HTERT RPE-1 (cell line): Measurements from ENCODE around the gene NKD2.
"Not testable (repeated sequence)": the region's sequence is repeated elsewhere in the genome, so short reads cannot be mapped to it uniquely, and the experiment has no call there.

Experiments used
- in situ Hi-C: fragments of 300-500 bp; cut with MboI; formaldehyde crosslinking; loops from 4 replicates; pipeline ENCODE4 v1.14.3; 2020; ENCODE audit warnings: low sequenced_read_pairs

NKD2 gene

DNA sequence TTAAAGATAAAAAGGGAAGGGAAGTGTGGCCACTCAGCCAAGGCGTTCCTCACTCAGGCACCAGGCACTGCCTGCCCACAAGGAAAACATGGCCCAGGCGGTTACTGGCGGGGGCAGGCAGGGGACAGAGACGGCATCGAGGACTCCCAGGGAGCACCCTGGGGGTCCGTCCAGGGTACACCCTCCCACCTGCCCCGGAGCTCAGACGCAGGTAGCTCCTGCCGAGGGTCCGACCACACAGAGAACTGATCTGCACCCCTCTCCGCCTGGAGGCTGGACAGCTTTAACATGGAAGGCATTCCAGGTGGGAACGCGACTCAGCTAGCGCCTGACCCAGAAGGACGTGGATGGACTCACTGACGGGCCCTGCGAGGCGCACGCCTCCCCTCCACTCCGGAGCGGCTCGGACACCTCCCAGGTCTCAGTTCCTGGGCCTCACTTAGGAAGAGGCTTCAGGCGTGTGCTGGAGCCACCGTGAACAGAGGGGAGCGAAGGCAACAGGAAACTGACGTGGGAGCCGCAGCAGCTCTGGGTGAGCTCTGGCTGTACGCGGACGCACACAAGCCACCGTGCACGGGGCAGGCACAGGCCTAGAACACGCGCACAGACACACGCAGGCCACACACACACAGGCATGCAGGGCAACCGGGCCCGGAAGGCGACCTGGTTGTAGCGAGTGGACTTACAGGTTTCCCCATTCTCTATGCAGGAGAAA lies 47.5 kb downstream of the NKD2 start:
- in situ Hi-C loops: no loop called here

DNA sequence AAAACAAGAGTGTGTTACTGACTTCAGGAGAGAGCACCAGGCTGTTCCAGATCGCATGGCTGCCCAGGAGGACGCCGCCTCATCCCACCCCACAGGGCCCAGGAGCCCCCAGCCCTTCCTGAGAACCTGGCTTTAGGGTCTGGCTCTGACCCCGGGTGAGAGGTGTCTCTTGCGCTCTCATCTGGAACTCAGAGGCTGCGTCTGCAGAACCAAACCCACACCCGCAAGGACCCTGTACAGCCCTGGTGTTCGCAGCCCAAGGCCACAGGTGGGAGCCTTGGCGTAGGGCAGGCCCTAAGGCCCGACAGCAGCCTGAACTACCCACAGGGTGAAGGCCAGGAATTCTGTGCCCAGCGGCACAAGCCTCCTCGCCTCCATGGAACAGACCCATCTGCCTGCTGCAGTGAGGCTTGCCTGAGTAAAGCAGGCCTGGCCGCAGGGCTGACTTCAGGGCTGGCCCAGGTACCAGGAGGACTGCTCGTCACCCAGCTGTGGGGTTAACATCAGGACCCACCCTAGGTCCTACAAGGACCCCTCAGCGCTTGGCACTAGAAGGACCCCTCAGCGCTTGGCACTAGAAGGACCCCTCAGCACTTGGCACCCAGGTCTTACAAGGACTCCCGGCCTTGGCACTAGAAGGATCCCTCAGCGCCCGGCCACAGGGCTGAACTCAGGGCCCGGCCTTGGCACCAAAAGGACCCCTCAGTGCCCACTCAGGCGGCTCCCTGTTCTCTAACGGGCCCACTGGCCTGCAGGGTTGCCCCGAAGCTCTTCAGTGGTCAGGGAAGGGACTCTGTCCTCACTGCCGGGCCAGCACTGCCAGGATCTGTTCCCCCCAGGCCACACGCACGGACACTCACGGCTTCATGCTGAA lies 48.2 kb downstream of the NKD2 start:
- in situ Hi-C loops: no loop called here

DNA sequence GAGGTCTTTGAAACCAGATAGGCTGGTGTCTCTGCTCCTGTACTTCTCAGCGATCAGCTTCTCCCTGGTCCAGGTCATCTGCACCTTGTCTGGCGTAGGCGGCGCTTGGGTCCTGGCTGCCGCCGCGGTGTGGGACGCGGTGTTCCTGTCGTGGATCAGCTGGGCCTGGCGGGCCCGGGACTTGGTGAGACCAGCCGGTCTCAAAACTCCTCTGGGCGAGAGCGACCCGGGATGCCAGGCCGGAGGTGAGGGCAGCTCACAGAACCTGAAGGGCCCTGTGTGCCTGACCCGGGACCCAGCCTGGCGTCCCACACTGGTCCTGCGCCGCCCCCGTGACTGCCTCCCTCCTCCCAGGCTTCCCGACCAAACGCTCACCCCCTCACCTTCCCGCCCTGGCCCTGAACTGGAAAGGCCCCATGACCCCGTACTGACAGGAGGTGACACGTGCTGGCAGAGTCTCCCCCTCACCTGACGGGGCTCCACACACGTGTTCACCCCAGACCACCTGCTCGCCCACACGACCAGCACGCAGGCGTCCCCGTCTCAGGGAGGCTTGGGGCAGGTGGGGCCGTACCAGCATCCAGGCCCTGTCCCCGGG lies 49.0 kb downstream of the NKD2 start:
- in situ Hi-C loops: no loop called here

DNA sequence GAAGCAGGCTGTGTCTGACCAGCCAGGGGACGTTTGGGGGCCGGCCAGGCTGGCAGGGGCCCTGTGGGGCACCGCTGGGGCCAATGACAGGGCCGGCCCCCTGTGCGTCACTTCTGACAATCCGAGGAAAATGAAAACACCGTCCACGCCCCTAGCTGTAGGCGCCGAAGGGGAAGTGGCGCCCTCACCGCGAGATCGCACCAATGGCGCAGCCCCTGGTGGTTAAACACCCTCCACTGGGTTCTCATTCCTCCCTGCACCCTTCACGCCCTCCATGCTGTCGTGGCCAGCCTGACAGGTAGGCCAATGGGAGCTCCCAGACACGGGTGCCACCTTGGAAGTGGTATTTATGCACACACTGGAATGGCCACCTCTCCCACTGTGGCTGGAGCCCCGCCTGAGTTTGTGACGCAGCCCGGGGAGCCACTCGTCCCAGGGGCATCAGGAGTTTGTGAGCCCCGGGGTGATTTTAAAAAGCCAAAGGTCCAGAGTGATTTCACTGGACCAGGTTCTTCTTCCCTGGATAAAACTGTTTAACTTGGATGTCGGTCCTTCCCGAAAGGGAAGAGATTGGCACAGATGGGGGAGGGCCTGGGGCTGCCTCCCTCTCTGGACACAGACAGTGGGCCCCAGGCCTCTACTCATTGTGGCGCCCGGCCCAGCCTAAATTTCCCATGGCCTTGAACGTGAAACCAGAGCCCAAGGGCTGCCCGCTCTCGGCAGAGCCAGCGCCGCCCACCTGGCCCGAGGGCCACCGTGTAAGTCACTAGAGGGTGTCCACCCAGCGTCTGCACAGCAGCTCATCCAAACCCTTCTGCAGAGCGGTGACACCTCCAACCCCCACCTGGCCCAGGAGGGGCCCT lies 49.7 kb downstream of the NKD2 start:
- in situ Hi-C loops: no loop called here

DNA sequence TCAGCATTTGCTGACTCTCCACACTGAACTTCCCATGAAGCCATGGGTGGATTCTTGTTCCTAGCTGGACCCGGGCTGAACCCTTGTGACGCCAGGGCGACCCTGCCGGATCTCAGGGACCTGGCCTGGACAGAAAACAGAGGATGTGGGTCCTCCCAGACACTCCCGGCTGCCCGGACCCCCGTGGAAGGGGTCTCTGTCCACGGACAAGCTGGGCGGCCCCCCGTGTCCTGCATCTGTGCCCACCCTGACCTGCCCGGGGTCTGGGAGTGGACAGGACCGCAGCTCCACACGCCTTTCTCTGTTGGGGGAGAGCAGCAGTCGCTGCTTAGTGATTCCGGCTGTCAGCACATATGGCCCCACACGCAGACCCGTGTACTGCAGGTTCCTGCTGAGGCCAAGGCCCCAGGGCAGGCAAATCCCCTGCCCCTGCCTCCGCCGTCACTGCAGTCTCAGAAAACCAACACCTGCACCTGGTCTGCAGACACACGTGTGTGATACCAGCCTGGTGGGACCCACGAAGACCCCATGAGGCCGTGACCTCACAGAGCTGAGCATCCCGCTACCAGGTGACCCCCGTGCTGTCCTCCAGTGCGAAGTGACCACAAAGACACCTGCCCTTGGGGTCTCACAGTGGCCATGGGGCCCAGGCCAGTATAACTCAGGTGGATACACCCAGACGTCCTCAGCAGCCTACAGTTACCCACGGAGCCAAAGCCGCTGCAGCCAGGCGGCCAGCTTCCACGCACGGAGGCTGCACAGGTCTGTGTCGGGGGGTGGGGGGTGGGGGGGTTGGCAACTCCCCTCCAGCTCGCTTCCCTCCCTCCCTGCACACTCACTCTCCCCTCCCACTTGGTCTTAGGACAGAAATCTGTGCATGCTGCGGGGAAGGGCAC lies 50.6 kb downstream of the NKD2 start:
- in situ Hi-C loops: no loop called here

DNA sequence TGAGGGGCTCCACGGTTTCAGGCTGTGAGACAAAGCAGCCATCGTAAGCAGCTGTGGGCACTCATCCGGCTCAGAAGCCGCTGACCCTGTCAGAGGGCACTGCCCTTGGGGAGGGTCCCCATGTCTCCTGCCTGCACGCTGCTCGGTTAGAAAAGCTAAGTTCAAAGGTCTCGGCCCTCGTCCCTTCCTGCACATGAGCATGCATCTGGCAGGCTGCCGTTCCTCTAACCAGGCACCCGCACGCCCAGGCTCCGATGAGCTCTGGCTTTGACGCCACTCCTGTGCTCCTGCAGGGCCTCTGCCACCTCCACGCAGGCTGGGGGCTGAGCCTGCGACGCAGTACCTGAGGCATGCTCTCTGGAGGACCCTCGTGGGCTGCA lies 51.3 kb downstream of the NKD2 start:
- in situ Hi-C loops: no loop called here

DNA sequence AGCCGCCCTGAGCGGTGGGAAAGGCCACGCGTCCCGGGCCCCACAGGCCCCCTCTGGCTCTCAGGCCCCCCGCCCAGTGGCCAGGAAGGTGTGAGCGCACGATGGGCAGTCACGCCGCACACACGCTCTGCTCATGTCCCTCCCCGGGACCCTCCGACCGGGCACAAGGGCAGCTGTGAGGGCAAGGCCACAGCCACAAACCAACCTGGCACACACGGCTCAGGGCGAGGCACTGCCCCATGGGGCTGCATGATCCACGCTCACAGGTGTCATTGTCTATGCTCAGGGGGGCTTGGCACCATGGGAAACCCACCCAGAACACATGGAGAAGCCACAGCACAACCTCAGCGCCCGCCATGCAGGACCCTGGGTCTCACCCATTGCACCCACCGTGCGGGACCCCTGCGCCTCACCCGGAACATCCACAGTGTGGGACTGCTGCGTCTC lies 52.0 kb downstream of the NKD2 start:
- in situ Hi-C loops: no loop called here

DNA sequence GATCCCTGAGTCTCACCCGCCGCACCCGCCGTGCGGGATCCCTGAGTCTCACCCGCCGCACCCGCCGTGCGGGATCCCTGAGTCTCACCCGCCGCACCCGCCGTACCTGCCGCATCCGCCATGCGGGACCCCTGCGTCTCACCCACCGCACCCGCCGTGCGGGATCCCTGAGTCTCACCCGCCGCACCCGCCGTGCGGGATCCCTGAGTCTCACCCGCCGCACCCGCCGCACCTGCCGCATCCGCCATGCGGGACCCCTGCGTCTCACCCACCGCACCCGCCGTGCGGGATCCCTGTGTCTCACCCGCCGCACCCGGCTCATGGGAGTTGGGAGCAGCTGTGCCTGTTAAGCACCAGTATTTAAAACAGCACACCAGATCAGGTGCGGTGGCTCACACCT lies 52.7 kb downstream of the NKD2 start:
- in situ Hi-C loops: not testable (repeated sequence)

DNA sequence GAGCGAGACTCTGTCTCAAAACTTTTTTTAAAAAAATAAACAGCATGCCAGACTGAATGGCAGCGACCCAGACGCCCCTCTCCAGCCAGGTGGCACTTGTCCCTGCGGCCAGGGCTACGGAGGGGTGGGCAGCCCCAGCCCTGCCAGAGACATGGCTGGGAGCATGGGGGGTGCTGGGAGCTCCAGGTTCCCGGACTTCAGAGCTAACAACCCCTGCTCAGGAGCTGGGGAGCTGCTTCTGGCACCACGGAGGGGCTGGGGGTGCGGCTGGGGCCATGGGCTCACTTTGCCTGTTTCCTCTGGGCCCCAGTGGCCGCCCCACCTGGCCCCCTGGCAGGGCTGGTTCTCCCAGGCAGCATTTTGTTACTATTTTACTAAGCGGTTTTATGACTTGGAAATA lies 53.3 kb downstream of the NKD2 start:
- in situ Hi-C loops: no loop called here

DNA sequence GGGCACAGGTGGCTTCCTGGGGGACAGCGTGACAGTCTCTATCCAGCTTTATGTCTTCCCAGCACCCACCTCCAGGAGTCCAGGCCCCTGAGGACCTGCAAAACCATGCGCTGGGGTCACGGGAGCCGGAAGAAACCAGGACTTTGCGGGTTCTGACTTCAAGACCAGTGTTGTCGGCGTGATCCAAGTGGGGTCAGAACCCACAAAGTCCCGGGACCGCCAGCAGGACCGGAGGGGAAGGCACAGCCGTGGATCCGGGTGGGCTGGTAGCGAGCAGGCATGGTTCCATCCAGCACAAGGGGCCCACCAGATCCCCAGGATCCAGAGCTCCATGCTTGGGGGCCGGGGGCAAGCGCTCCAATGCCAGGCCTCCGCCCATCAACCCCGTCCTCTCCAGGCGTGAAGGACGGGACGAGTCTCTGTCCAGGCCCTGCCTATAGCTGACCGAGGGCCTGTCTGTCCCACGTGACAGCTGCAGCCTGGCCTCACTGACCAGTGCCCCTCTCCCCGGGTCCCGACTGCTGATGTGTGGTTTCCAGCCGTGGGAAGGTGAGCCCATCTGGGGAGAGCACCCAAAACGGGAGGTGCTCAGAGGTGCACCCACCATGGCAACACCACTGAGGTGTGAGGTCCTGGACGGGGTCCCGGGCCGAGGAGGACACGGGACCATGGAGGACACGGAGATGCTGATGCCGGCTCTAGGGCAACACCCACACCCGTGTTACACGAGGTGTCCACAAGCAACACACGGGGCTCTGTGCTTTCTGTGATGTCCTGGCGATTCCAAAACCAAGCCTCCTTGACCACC lies 54.4 kb downstream of the NKD2 start:
- in situ Hi-C loops: no loop called here

DNA sequence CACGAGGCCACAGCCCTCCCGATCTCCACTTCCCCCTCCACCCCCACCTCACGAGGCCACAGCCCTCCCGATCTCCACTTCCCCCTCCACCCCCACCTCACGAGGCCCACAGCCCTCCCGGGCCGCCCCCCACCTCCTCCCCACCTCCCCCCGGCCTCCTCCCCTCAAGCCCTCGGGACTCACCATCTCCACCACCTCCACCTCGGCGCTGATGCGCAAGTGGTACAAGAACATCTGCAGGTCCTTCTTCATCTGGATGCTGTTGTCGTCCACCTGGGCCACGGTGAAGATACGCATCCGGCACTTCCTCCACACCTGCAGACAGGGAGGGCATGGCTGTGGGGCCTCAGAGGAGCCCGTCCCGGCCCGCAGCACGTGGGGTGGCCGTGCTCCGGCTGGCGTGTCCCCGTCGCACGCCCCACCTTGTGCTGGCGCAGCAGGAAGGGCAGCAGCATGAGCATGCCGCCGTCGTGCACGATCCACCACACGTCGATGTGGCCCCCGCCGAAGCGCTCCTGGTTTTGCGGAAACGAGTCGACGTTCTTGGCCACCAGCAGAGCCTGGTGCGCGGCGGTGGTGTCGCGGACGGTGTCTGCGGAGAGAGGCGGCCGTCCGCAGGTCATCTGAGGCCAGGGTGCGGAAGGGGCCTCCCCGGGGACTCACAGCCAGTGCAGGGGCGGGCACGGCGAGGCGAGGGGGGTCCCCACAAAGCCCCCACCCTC lies 55.2 kb downstream of the NKD2 start:
- in situ Hi-C loops: no loop called here

DNA sequence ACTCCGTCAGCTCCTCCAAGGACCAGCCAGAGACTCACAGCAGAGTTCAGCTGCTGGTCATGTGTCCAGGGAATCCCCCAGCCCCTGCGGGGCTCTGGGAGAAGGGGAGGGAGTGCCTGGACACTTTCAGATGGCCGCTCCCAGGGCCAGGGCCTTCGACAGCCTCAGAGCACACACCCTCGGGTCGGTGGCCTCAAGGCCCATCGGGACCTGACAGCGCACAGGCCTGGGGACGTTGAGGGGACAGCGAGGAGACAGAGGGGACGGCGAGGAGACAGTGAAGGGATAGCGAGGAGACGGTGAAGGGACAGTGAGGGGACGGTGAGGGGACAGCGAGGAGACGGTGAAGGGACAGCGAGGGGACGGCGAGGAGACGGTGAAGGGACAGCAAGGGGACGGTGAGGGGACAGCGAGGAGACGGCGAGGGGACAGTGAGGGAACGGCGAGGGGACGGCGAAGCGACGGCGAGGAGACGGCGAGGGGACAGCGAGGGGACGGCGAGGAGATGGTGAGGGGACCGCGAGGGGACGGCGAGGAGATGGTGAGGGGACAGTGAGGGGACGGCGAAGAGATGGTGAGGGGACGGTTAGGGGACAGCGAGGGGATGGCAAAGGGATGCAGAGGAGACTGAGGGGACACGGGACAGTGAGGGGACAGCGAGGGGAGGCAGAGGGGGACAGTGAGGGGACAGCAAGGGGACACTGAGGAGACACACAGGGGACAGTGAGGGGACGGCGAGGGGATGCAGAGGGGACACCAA lies 56.0 kb downstream of the NKD2 start:
- in situ Hi-C loops: no loop called here

DNA sequence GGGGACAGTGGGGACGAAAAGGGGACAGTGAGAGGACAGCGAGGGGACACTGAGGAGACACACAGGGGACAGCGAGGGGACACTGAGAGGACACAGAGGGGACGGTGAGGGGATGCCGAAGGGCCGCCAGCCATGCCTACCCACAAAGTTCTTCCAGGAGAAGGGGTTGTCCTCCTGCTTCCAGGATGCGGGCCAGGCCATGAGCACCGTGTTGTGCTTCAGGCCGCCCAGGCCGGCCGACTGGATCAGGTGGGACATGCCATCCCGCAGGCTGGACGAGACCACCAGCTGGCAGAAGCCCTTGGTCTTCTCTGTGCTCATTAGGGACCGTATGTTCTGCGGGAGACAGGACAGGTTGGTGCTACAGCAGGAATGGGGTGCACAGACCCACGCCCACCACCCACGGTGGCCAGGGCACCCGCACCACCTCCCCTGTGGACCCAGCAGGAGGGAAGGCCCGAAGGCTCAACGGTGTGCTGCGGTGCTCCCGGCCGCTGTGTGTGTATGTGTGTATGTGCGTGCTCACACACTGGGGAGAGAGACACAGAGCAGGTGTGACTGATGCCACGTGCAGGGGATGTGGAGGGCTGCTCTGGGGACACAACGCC lies 56.6 kb downstream of the NKD2 start:
- in situ Hi-C loops: no loop called here

DNA sequence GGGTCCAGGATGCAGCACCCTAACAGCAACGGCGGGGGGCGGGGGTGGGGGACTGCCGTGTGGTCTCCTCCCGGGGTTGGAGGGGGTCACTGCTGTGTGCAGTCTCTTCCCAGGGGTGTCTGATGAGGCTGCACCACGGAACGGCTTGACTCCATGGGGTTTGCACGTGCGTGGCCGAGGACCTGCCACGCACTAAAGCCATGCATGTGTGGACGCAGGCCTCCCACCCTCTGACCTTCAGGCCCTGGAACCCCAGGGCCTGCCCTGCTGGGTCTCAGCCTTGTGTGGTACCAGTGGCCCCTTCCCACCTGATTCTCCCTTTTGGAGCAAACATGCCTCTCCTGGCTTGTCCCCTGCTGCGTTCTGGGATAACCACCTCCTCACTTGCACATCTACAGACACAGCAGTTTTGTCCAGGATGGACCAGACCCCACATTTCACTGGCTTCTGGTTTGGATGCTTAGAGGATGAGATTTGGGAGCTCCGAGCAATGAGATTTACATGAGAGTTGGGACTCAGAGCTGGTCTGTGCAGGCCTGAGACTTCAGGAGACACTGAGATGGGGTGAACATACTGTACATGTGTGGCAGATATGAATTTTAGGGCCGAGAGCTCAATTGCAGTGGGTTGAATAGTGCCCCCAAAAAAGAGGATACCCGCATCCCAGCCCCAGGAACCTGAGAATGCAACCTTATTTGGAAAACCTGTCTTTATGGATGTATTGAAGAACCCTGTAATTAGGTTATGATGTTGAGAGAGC lies 57.5 kb downstream of the NKD2 start:
- in situ Hi-C loops: no loop called here

DNA sequence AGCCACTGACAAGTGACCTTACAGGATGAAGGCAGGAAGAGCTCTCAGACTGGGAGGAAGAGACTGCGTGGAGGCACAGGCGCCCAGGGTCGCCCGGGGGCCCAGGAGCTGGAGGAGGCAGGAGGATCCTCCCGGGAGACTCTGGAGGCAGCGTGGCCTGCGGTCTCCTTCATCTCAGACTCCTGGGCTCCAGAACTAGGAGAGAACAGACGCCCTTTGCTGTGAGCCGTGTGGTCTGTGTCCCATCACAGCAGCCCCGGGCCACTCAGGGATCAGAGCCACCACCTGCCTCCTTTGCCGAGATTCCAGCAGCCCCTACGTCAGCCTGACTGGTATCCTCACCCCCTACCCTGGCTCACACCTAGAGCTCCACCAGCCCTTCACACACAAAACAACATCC lies 58.1 kb downstream of the NKD2 start:
- in situ Hi-C loops: no loop called here
